Testis (tissue), 2 donors: ENCODE results near the gene ZNF550.

Experiments
- POLR2A ChIP-seq: fragments of 450-650 bp; IDR thresholded peaks from one replicate; pipeline ENCODE4 v1.6.1; 2017; ENCODE audit warnings: antibody characterized with exemption, mild to moderate bottlenecking, moderate library complexity
- TF ChIP-seq, protein P1 (sequence below), 3 experiments: fragments of 450-650 bp in 2 of 3; fragments of 200-600 bp in 1 of 3; sonication (generic) in 1 of 3; IDR thresholded peaks; one replicate each; pipeline ENCODE4 v1.5.1; 2016 to 2019; ENCODE audit warnings: antibody characterized with exemption in 3 of 3, mild to moderate bottlenecking in 2 of 3, moderate library complexity in 1 of 3

DNA sequence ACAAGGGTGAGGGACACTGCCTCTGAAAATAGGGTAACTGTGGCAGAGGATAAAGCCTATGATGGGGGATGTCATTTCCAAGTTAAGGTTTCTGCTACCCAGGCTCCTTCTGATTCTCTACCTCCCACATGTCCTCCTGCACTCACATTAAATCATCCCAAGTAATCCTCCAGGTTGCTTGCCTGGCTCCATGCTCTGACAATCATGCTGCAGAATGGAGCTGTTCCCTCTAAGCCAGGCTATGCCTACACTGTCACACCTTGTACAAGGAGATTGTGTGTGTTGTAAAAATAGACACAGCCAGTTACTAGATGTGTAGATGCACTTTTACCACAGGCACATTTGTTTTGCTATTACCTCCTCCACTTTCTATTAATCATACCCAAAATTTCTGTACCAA is 11.0 kb upstream of the ZNF550 start:
- TF ChIP-seq, protein P1, sequence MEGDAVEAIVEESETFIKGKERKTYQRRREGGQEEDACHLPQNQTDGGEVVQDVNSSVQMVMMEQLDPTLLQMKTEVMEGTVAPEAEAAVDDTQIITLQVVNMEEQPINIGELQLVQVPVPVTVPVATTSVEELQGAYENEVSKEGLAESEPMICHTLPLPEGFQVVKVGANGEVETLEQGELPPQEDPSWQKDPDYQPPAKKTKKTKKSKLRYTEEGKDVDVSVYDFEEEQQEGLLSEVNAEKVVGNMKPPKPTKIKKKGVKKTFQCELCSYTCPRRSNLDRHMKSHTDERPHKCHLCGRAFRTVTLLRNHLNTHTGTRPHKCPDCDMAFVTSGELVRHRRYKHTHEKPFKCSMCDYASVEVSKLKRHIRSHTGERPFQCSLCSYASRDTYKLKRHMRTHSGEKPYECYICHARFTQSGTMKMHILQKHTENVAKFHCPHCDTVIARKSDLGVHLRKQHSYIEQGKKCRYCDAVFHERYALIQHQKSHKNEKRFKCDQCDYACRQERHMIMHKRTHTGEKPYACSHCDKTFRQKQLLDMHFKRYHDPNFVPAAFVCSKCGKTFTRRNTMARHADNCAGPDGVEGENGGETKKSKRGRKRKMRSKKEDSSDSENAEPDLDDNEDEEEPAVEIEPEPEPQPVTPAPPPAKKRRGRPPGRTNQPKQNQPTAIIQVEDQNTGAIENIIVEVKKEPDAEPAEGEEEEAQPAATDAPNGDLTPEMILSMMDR (IDR thresholded peaks at IDR 0.05) = no peak
- TF ChIP-seq POLR2A = no peak
